ENCODE data around the gene KDM4B. TPM values are rescaled to one million over a fixed set of nuclear protein-coding genes. Genes with fewer than 3 reads are reported as not detected.

KDM4B gene
- total RNA-seq, 1 donor from 2014 or later: 49.2 TPM

DNA sequence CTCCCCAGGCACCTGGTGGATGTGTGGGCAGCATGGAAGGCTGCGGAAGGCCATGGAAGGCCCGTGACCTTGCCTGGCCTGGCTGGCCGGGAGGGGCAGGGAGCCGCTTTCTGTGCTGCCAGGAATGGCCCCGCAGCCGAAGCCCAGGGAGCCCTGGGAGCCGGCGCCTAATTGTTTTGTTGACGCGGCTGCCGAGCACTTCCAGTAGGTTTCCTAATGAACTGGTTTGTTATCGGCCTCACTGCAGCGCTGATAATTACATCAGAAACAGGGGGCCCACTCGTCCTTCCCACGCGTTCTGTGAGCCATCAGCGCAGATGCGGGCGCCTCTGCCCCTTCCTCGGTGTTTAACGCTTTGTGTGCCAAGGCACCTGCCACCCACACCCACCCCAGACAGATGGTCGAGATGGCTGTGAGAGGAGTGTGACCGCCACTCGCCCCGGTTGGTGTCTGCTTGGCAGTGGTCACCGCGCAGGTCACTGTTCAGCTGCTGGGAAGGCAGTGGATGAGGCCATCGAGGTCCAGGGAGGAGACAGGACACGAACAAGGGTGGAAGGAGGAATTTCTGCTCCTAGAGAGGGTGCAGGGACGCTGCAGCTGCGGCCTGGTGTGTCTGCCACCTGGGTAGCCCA lies 124.5 kb downstream of the KDM4B start:
- Mint-ChIP-seq H3K27ac (no peak overlapping the region), H3K36me3 (ENCODE audit: low read depth) (peaks cover 35% of the 10 kb centered on the region), H3K4me1 (no peaks in the 10 kb centered on the region), H3K27me3 (no peaks in the 10 kb centered on the region), H3K4me3 (no peak overlapping the region), H3K9me3 (no peaks in the 10 kb centered on the region)
- no peak for DNase-seq
- intact Hi-C loops (cut with micrococcal nuclease): no loop called here

DNA sequence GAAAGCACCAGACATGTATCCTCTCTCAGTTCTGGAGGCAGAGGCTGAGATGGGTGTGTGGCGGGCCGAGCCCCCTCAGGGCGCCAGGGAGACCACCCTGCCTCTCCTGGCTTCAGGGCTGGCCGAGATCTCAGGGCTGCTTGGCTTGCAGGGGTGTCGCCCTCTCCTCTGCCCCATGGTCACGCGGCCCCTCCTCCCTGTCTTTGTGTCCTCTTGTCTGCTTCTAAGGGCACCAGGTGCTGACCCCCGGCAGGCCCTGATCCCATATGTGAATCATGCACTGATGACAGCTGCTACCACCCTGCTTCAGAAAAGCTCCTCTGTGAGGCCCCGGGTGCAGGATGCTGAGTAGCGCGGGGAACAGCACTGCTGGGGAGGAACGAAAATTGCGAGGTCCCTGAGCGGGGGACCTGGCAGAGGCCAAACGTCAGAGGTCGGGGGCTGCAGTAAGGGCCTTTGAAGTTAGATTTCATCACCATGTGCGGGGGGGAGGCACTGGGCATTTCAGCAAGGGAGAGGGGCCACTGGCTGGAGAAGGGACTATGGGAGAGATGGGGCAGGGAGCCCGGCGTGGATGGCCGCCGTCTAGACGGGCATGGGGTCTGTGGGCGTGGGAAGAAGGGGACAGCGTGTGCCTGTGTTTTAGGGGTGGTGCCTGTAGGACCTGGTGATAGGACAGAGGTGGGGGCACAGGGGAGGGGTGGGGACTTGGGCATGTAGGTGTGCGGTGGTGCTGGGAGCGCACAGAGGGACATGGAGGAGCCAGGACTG lies 125.2 kb downstream of the KDM4B start:
- Mint-ChIP-seq H3K4me3 (no peak overlapping the region), H3K36me3 (ENCODE audit: low read depth) (peaks cover 40% of the 10 kb centered on the region), H3K27ac (no peak overlapping the region), H3K9me3 (peaks cover 3% of the 10 kb centered on the region), H3K27me3 (no peaks in the 10 kb centered on the region), H3K4me1 (no peaks in the 10 kb centered on the region)
- no peak for DNase-seq
- intact Hi-C loops (cut with micrococcal nuclease): no loop called here

GRCh38 chr19:5094768-5095567 lies 126.1 kb downstream of the KDM4B start:
- H3K27ac Mint-ChIP-seq: no peak overlapping the region
- no peaks in the 10 kb centered on the region for H3K4me1 Mint-ChIP-seq
- no peak for DNase-seq
- peaks cover 4% of the 10 kb centered on the region for H3K9me3 Mint-ChIP-seq
- intact Hi-C loops (cut with micrococcal nuclease): no loop called here
- peaks cover 48% of the 10 kb centered on the region for H3K36me3 Mint-ChIP-seq (ENCODE audit: low read depth)
- no peak overlapping the region for H3K4me3 Mint-ChIP-seq
- no peaks in the 10 kb centered on the region for H3K27me3 Mint-ChIP-seq

DNA sequence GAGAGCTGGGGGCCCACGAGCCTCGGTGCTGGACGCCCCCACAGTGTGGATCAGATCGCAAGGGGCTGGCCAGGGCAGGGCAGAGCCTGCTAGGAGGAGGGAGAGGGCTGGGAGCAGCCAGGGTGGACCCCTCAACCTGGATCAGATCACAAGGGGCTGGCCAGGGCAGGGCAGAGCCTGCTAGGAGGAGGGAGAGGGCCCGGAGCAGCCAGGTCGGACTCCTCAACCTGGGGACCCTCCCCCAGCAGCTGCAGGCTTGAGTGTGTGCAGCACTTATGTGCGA lies 126.6 kb downstream of the KDM4B start:
- Mint-ChIP-seq H3K4me3 (no peak overlapping the region), H3K36me3 (ENCODE audit: low read depth) (peaks cover 53% of the 10 kb centered on the region), H3K27ac (no peak overlapping the region), H3K27me3 (no peaks in the 10 kb centered on the region), H3K4me1 (no peaks in the 10 kb centered on the region), H3K9me3 (peaks cover 9% of the 10 kb centered on the region)
- DNase-seq: no peak
- intact Hi-C loops (cut with micrococcal nuclease): no loop called here

GRCh38 chr19:5096536-5096935 lies 127.6 kb downstream of the KDM4B start:
- H3K4me3 Mint-ChIP-seq: no peak overlapping the region
- H3K27ac Mint-ChIP-seq: no peak overlapping the region
- H3K9me3 Mint-ChIP-seq: peaks cover 9% of the 10 kb centered on the region
- H3K27me3 Mint-ChIP-seq: no peaks in the 10 kb centered on the region
- H3K36me3 Mint-ChIP-seq (ENCODE audit: low read depth): peaks cover 61% of the 10 kb centered on the region
- no peaks in the 10 kb centered on the region for H3K4me1 Mint-ChIP-seq
- no peak for DNase-seq
- intact Hi-C loops (cut with micrococcal nuclease): no loop called here

DNA sequence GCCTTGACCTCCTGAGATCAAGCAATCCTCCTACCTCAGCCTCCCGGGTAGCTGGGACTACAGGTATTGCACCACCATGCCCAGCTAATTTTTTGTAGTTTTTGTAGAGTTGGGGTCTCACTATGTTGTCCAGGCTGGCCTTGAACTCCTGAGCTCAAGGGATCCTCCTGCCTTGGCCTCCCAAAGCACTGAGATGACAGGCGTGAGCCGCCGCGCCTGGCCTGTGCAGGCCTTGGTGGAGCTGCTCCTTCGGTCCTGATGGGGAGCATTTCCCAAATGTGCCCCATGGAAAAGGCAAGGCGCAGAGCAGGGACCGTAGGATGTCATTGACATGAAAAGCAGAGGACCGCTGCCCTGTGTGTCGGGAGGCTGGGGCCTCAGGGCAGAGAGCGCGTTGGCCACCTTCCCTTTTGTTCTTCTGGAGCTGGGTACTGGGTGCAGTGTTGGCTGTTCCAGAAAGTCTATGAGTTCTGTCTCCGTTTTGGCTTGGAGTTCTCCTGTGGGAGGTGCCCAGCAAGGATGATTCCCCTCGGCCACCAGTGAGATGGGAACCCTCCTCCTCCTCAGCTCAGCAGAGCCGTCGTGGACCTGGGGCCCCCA lies 128.5 kb downstream of the KDM4B start:
- peaks cover 9% of the 10 kb centered on the region for H3K9me3 Mint-ChIP-seq
- intact Hi-C loops (cut with micrococcal nuclease): no loop called here
- H3K36me3 Mint-ChIP-seq (ENCODE audit: low read depth): peaks cover 63% of the 10 kb centered on the region
- no peaks in the 10 kb centered on the region for H3K4me1 Mint-ChIP-seq
- no peak for DNase-seq
- no peak overlapping the region for H3K4me3 Mint-ChIP-seq
- no peak overlapping the region for H3K27ac Mint-ChIP-seq
- no peaks in the 10 kb centered on the region for H3K27me3 Mint-ChIP-seq

DNA sequence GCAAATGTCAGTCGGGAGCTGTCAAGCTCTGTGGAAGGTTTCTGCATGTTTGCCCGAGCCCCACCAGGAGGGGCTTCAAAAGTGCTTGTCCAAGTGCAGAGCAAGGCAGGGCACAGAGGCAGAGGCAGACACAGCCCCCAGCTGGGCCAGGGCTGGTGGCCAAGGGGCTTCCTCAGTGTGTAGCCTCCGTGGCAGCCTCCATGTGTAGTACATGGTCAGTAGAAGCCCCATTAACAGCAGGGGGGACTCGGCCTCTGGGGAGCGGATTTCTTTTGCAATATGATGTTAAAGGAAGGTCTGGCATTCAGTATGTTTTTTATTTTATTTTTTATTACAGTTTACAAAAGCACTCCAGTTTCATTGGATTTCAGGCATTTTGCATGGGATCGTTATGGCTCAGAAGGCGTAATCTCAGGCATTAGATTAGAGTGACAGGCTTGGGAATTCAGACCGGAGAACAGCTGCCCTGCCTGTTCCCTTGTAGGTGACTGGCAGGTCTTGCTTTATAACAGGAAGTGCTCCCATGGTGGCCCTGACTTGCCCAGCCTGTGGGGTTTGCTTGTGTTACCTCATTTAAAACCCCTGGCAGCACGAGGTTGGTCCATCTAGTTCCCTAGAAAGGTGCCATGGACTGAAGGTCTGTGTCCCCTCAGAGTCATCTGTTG lies 129.2 kb downstream of the KDM4B start:
- no peaks in the 10 kb centered on the region for H3K4me1 Mint-ChIP-seq
- H3K27me3 Mint-ChIP-seq: no peaks in the 10 kb centered on the region

GRCh38 chr19:5098646-5099045 lies 129.7 kb downstream of the KDM4B start:
- Mint-ChIP-seq H3K27ac (no peak overlapping the region), H3K4me3 (no peak overlapping the region), H3K4me1 (no peaks in the 10 kb centered on the region), H3K27me3 (no peaks in the 10 kb centered on the region), H3K9me3 (peaks cover 9% of the 10 kb centered on the region), H3K36me3 (ENCODE audit: low read depth) (peaks cover 61% of the 10 kb centered on the region)
- intact Hi-C loops (cut with micrococcal nuclease): no loop called here
- no peak for DNase-seq

More for the DNA sequence above, 129.2 kb downstream of the KDM4B start:
- H3K4me3 Mint-ChIP-seq: no peak overlapping the region
- DNase-seq: no peak
- peaks cover 63% of the 10 kb centered on the region for H3K36me3 Mint-ChIP-seq (ENCODE audit: low read depth)
- H3K9me3 Mint-ChIP-seq: peaks cover 9% of the 10 kb centered on the region
- H3K27ac Mint-ChIP-seq: no peak overlapping the region
- intact Hi-C loops (cut with micrococcal nuclease): no loop called here

DNA sequence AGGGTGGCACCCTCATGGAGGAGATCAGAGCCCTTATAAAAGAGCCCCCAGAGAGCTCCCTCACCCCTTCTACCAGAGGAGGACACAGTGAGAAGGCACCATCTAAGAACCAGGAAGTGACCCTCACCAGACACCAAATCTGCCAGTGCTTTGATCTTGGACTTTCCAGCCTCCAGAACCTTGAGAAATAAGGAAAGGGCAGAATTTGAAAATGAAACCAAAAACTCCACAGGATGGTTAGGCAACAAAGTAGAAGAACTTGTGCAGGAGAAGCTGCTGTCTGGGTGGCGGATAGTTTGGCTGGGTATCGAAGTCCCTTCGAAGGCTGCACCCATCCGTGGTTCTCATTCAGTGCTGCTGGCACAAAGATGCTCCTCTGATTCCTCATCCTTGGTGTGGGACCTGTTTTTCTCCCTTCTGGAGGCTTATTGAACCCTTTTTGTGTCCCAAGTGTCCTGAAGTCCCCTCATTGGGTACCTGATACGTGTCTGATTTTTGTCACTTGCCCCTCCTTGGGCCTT lies 130.8 kb downstream of the KDM4B start:
- Mint-ChIP-seq H3K36me3 (ENCODE audit: low read depth) (peaks cover 52% of the 10 kb centered on the region), H3K27ac (no peak overlapping the region), H3K27me3 (no peaks in the 10 kb centered on the region), H3K4me3 (no peak overlapping the region), H3K9me3 (peaks cover 9% of the 10 kb centered on the region), H3K4me1 (no peaks in the 10 kb centered on the region)
- DNase-seq: no peak
- intact Hi-C loops (cut with micrococcal nuclease): no loop called here

GRCh38 chr19:5101871-5102270 lies 133.0 kb downstream of the KDM4B start:
- H3K27ac Mint-ChIP-seq: no peak overlapping the region
- no peaks in the 10 kb centered on the region for H3K4me1 Mint-ChIP-seq
- peaks cover 48% of the 10 kb centered on the region for H3K36me3 Mint-ChIP-seq (ENCODE audit: low read depth)
- H3K27me3 Mint-ChIP-seq: no peaks in the 10 kb centered on the region
- no peak overlapping the region for H3K4me3 Mint-ChIP-seq
- H3K9me3 Mint-ChIP-seq: peaks cover 9% of the 10 kb centered on the region
- intact Hi-C loops (cut with micrococcal nuclease): no loop called here
- no peak for DNase-seq

DNA sequence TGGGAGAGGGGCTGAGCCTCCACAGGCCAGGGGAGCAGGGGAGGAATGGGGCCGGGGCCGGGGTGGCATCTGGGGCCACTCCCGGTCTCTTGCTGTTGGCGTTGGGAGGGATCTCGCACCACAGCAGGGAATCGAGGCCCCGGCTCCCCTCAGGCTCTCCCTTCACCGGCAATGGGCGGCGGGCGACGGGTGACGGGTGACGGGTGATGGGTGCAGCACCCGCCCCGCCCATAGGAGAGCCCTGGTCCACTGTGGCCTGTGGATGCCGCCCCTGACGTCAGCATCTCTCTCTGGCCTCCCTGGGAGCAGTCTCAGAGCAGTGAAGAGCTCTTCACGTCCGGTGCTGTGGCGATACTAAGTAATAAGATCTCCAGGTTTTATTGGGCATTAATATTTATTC lies 133.6 kb downstream of the KDM4B start:
- Mint-ChIP-seq H3K9me3 (peaks cover 9% of the 10 kb centered on the region), H3K36me3 (ENCODE audit: low read depth) (peaks cover 41% of the 10 kb centered on the region), H3K4me3 (no peak overlapping the region), H3K27ac (no peak overlapping the region), H3K27me3 (no peaks in the 10 kb centered on the region), H3K4me1 (no peaks in the 10 kb centered on the region)
- DNase-seq: no peak
- intact Hi-C loops (cut with micrococcal nuclease): no loop called here

- intact Hi-C loops (cut with micrococcal nuclease): no loop called here
- no peaks in the 10 kb centered on the region for H3K27me3 Mint-ChIP-seq
- H3K4me1 Mint-ChIP-seq: no peaks in the 10 kb centered on the region
- H3K36me3 Mint-ChIP-seq (ENCODE audit: low read depth): peaks cover 35% of the 10 kb centered on the region
- no peak overlapping the region for H3K27ac Mint-ChIP-seq
- H3K4me3 Mint-ChIP-seq: no peak overlapping the region
- H3K9me3 Mint-ChIP-seq: peaks cover 9% of the 10 kb centered on the region
- DNase-seq: no peak
Observed at GRCh38 chr19:5103061-5103701, 134.3 kb downstream of the KDM4B start.

- Mint-ChIP-seq H3K27me3 (no peaks in the 10 kb centered on the region), H3K36me3 (ENCODE audit: low read depth) (peaks cover 28% of the 10 kb centered on the region), H3K4me3 (no peak overlapping the region), H3K9me3 (peaks cover 7% of the 10 kb centered on the region), H3K27ac (no peak overlapping the region), H3K4me1 (no peaks in the 10 kb centered on the region)
- intact Hi-C loops (cut with micrococcal nuclease): no loop called here
- DNase-seq: no peak
Observed at GRCh38 chr19:5103812-5104410, 135.0 kb downstream of the KDM4B start.
